ENCODE results near the gene ATCAY.
A peak's percentile ranks its signal among the peaks of the same experiment; 100 is the strongest.

The ATCAY gene

GRCh38 chr19:3852177-3852511 is 28.3 kb upstream of the ATCAY start:
- no peaks in the 10 kb centered on the region for H4K20me1 ChIP-seq (ENCODE audit: control insufficient read depth, insufficient read depth, low read depth, low read length)
- H3K4me2 ChIP-seq (ENCODE audit: low read length): no peak overlapping the region
- peaks cover 22% of the 10 kb centered on the region for H3K4me1 ChIP-seq (ENCODE audit: control insufficient read depth, low read length)
- 0 out of 2 replicates have a peak, but pooled peaks cover 3% of the 10 kb centered on the region for H3F3A ChIP-seq (ENCODE audit: control insufficient read depth, insufficient read depth)
- H3K79me2 ChIP-seq (ENCODE audit: control insufficient read depth, low read length): no peaks in the 10 kb centered on the region
- H3K27me3 ChIP-seq (ENCODE audit: control insufficient read depth, low read length): no peaks in the 10 kb centered on the region
- TF ChIP-seq CTCF (IDR thresholded peaks at IDR 0.05; ENCODE audit: low read depth, low read length, poor library complexity, severe bottlenecking): no peak
- H3K36me3 ChIP-seq (ENCODE audit: control insufficient read depth, low read length): no peaks in the 10 kb centered on the region
- no peaks in the 10 kb centered on the region for H3K9me3 ChIP-seq (ENCODE audit: control insufficient read depth, insufficient read depth, low read length)
- H3K9me2 ChIP-seq (replicated peaks; ENCODE audit: control insufficient read depth, low read length): no peaks in the 10 kb centered on the region
- H3K27ac ChIP-seq (ENCODE audit: low read depth, low read length): no peak overlapping the region
- H3K4me3 ChIP-seq (ENCODE audit: low read length): no peak overlapping the region

GRCh38 chr19:3852614-3853254 is 27.8 kb upstream of the ATCAY start:
- Histone ChIP-seq H3K4me3 (ENCODE audit: low read length) (no peak overlapping the region), H3K27ac (ENCODE audit: low read depth, low read length) (no peak overlapping the region), H3K27me3 (ENCODE audit: control insufficient read depth, low read length) (no peaks in the 10 kb centered on the region; the same call in 1 of the 2 replicates), H3K4me1 (ENCODE audit: control insufficient read depth, low read length) (peaks cover 22% of the 10 kb centered on the region), H3K36me3 (ENCODE audit: control insufficient read depth, low read length) (no peaks in the 10 kb centered on the region), H3K9me3 (ENCODE audit: control insufficient read depth, insufficient read depth, low read length) (no peaks in the 10 kb centered on the region), H3F3A (ENCODE audit: control insufficient read depth, insufficient read depth) (0 out of 2 replicates have a peak, but pooled peaks cover 3% of the 10 kb centered on the region), H3K4me2 (ENCODE audit: low read length) (no peak overlapping the region), H4K20me1 (ENCODE audit: control insufficient read depth, insufficient read depth, low read depth, low read length) (no peaks in the 10 kb centered on the region), H3K9me2 (replicated peaks; ENCODE audit: control insufficient read depth, low read length) (no peaks in the 10 kb centered on the region), H3K79me2 (ENCODE audit: control insufficient read depth, low read length) (no peaks in the 10 kb centered on the region)
- TF ChIP-seq EZH2phosphoT487 (IDR thresholded peaks at IDR 0.05; ENCODE audit: borderline replicate concordance, low read length): no peak
- TF ChIP-seq CTCF (IDR thresholded peaks at IDR 0.05; ENCODE audit: low read depth, low read length, poor library complexity, severe bottlenecking): peak; percentile 76

- H3K4me2 ChIP-seq (ENCODE audit: low read length): no peak overlapping the region
These were observed 25.2 kb upstream of the ATCAY start for GRCh38 chr19:3855320-3855719.

More at GRCh38 chr19:3855320-3855719, 25.2 kb upstream of the ATCAY start:
- Histone ChIP-seq H3K9me2 (replicated peaks; ENCODE audit: control insufficient read depth, low read length) (no peaks in the 10 kb centered on the region), H4K20me1 (ENCODE audit: control insufficient read depth, insufficient read depth, low read depth, low read length) (no peaks in the 10 kb centered on the region), H3K9me3 (ENCODE audit: control insufficient read depth, insufficient read depth, low read length) (no peaks in the 10 kb centered on the region), H3K4me3 (ENCODE audit: low read length) (no peak overlapping the region), H3F3A (ENCODE audit: control insufficient read depth, insufficient read depth) (0 out of 2 replicates have a peak, but pooled peaks cover 3% of the 10 kb centered on the region), H3K36me3 (ENCODE audit: control insufficient read depth, low read length) (no peaks in the 10 kb centered on the region), H3K4me1 (ENCODE audit: control insufficient read depth, low read length) (peaks cover 22% of the 10 kb centered on the region), H3K79me2 (ENCODE audit: control insufficient read depth, low read length) (no peaks in the 10 kb centered on the region), H3K27ac (ENCODE audit: low read depth, low read length) (no peak overlapping the region), H3K27me3 (ENCODE audit: control insufficient read depth, low read length) (peaks cover 4% of the 10 kb centered on the region; the same call in 1 of the 2 replicates)
- TF ChIP-seq CTCF (IDR thresholded peaks at IDR 0.05; ENCODE audit: low read depth, low read length, poor library complexity, severe bottlenecking) (no peak), EZH2phosphoT487 (IDR thresholded peaks at IDR 0.05; ENCODE audit: borderline replicate concordance, low read length) (no peak)

All from DOHH2 (cell line).